SH-SY5Y (cell line): Measurements from ENCODE around the gene PIGN.

ENCODE experiments used
- GATA2 ChIP-seq: IDR thresholded peaks from 2 replicates; pipeline ENCODE4 v1.6.1; 2011; ENCODE audit warnings: mild to moderate bottlenecking, low read depth, low read length
- GATA3 ChIP-seq: IDR thresholded peaks from 2 replicates; pipeline ENCODE4 v1.6.1; 2011; ENCODE audit warnings: low read depth, mild to moderate bottlenecking, low read length, moderate library complexity

DNA sequence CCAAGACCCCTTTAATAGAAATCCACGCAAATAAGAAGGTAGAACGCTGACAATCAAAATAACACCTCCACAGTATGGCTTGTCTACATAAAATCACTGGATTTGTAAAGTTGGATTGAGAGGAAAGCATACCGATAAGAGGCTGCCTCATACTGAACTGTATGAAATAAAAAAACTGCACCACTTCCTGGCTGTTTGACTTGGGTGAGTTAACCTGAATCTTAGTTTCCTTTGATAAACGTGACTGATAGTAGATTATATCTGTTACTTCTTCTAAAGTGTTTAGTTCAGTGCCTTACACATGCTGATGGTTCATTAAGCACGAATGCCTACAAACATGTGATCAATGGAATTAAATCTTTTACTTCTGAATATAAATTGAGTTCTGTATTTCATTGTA lies 153.6 kb downstream of the PIGN start:
- no peak for TF ChIP-seq GATA2
- no peak for TF ChIP-seq GATA3
